Urinary bladder (tissue), 4 donors: ENCODE data around the gene TNNT2. TPM values are rescaled to one million over a fixed set of nuclear protein-coding genes. Genes with fewer than 3 reads are reported as not detected.

ENCODE experiments used
- DNase-seq: peaks from one replicate; pipeline ENCODE4 v3.0.0-alpha.2; 2015; ENCODE audit errors: extremely low spot score
- H3K27ac ChIP-seq: one replicate; pipeline ENCODE4 v1.5.1; 2013; ENCODE audit warnings: low read depth, mild to moderate bottlenecking, moderate library complexity
- H3K36me3 ChIP-seq: one replicate; pipeline ENCODE4 v1.6.1; 2013; ENCODE audit warnings: mild to moderate bottlenecking, moderate library complexity; ENCODE audit not compliant: insufficient read depth
- H3K4me1 ChIP-seq: one replicate; pipeline ENCODE4 v1.6.1; 2013; ENCODE audit warnings: mild to moderate bottlenecking, moderate library complexity; ENCODE audit not compliant: insufficient read depth
- H3K4me3 ChIP-seq: one replicate; pipeline ENCODE4 v1.5.1; 2013; ENCODE audit warnings: low read depth, low read length
- WGBS: extraction: QIAGEN DNeasy Blood & Tissue Kit; methylation state at CpG from one replicate; pipeline ENCODE4 v1.1.7; 2013; 5-methylcytosine and 5-hydroxymethylcytosine counted together
- polyA plus RNA-seq: library from polyadenylated mRNA; stranded (reverse); fragments of 200-250 nt; gene quantifications from one replicate; pipeline ENCODE4 v1.2.3, GENCODE V29; 2013
- total RNA-seq: library from RNA; depleted of rRNA; stranded (reverse); fragments of >200 nt; gene quantifications from one replicate; pipeline ENCODE4 v1.2.3, GENCODE V29; 2014
- donor health status: healthy with polysubstance abuse.
- donor health status: healthy.

The TNNT2 gene
- total and polyA plus RNA-seq, 2 donors = 15.2 to 94.9 TPM

DNA sequence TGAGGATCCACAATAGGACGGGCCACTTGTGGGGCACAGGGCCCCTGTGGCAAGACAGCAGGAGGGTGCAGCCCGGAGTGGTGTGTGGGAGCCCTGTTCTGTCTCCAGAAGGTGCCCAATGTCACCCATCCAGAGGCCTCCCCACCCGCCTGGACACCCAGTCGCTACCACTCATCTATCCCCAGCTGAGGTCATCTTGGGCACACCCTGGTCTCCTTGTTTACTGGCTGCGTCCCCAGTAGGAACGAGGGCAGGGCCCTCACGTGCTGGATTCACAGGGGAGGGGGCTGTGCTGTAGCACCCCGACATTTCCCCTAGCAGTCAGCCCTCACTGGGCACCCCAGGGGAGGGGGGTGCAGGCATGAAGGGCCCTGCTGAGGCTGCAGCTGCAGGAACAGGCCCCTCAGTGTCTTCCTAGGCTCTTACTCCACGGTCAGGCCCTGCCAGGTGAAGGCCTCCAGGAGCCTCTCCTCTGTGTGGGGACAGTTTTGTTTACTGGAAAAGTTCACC lies 2.3 kb upstream of the TNNT2 start:
- Histone ChIP-seq H3K36me3 (no peaks in the 10 kb centered on the region), H3K27ac (no peak overlapping the region), H3K4me3 (no peak overlapping the region), H3K4me1 (no peaks in the 10 kb centered on the region)
- WGBS = 83% methylated on average over 9 of the region's 9 CpGs
- DNase-seq = no peak

DNA sequence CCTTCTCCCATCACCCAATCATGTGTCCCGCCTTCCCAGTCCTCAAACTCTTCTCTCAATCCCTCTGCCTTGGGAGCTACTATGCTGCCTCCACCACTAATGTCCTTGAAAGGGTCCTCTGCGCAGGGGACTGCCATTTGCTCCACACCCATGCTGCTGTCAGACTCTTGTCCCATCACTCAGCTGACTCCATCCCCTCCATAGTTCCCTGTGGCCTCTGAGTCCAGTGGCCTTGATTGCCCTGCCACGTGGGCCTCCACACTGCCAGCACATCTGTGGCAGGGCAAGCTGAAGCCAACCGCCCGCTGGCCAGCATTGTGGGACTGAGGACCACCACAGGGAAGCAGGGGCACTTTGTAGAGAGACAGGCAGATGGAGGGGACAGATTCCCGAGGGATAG lies 1.3 kb upstream of the TNNT2 start:
- no peaks in the 10 kb centered on the region for H3K4me1 ChIP-seq
- DNase-seq = no peak

DNA sequence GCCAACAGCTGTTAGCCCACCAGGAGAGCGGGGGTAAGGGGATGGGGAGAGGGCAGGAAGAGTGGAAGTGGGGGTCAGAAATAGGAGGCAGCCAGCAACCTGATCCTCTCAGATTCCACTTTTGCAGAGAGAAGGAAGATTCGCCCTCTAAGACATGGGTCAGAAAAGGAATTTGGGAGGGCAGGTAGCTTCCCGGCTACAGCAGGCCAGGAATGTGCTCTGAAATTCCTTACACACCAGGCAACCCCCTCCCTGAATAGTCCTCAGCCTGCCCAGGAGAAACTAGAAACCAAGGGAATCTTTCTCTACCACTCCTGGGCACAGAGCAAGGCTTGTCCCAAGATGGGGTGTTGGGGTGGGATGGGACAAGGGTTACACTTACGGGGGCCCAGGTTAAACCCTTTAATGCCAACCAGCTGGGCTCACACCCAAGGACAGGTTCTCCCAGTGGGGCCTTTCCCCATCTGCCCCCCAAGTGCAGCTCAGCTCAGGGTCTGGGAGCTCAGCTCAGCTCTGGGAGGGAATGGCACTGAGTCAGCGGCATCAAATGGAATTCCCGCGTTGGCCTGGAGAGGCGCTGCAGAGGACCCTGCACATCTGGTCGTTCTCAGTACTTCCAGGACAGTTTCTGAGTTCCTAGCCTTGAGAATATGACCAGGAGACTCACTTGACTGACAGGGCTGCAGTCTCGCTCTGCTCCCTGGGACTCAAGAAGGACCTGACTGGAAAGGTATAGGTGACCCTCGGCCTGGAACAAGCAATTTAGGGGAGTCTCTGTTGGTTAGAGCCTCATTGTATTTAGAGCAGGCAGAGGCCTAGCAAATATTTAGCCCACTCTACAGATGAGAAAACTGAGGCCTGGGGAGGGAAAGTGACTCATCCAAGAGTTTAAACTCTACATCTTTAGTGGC lies 761 bp downstream of the TNNT2 start:
- H3K4me3 ChIP-seq = no peak overlapping the region
- H3K36me3 ChIP-seq = no peaks in the 10 kb centered on the region
- no peak for DNase-seq
- no peaks in the 10 kb centered on the region for H3K4me1 ChIP-seq
- no peak overlapping the region for H3K27ac ChIP-seq
- 34% methylated on average over 11 of the region's 11 CpGs for WGBS

More for the DNA sequence above, 1.3 kb upstream of the TNNT2 start:
- WGBS = 94% methylated on average over 6 of the region's 6 CpGs
- Histone ChIP-seq H3K27ac (no peak overlapping the region), H3K4me3 (no peak overlapping the region), H3K36me3 (no peaks in the 10 kb centered on the region)

DNA sequence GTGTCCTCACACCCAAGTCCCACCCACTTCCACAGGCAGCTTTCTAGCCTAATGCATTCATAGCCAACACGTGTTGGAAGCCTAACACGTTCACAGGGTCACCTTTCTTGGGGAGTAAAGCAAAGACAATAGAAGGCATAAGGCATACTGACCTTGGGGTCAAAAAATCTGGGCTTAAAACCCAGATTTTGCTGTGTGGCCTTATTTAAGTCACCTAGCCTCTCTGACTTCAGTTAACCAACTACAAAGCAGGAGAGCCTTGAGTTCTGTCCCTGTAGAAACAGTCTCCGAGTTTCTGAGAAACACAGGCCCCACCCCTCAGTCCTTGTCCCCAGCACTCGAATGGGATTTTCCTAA lies 1.4 kb downstream of the TNNT2 start:
- Histone ChIP-seq H3K4me3 (no peak overlapping the region), H3K27ac (no peak overlapping the region), H3K4me1 (no peaks in the 10 kb centered on the region), H3K36me3 (no peaks in the 10 kb centered on the region)
- WGBS = 39% methylated on average over 4 of the region's 4 CpGs
- no peak for DNase-seq

DNA sequence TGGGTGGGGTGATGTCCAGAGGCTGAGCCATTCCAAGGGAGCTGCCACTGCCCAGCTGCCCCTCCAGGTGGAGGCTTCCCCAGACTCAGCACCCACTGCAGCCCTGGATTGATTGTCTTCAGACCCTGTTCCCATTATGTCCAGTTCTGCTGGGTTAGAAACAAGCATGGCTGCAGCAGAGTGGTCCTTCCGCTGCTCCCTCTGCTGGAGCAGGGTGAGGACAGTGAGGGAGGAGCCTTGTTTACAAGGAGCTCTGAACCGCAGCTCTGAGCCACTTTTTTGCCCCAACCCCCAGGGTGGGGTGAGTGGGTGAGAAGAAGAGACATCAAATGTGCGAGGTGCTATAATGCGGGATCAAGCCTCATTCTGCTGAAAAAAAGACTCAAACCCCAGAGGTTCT lies 2.3 kb downstream of the TNNT2 start:
- no peak for DNase-seq
- no peak overlapping the region for H3K4me3 ChIP-seq
- no peak overlapping the region for H3K27ac ChIP-seq
- no peaks in the 10 kb centered on the region for H3K36me3 ChIP-seq
- no peaks in the 10 kb centered on the region for H3K4me1 ChIP-seq
- 56% methylated on average over 4 of the region's 4 CpGs for WGBS

DNA sequence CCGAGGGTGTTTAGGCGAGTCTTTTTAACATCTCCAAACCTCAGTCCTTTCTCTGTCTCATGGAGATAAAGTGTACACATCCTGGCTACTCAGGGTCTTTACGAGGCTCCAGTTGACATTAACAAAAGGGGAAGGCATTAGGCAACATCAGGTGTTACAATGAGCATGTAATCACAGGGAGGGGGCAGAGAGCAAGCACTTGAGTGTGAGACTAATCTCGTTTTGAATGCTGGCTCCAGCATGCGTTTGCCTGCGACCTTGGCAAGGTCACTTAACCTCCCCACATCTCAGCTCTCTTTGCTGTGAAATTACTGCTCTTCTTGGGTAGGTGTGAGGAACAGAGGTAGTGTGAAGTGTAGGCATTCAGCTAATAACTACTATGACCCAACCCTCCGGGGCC lies 3.1 kb downstream of the TNNT2 start:
- Histone ChIP-seq H3K36me3 (no peaks in the 10 kb centered on the region), H3K4me3 (no peak overlapping the region), H3K27ac (no peak overlapping the region), H3K4me1 (no peaks in the 10 kb centered on the region)
- no peak for DNase-seq
- WGBS = 25% methylated on average over 7 of the region's 7 CpGs

DNA sequence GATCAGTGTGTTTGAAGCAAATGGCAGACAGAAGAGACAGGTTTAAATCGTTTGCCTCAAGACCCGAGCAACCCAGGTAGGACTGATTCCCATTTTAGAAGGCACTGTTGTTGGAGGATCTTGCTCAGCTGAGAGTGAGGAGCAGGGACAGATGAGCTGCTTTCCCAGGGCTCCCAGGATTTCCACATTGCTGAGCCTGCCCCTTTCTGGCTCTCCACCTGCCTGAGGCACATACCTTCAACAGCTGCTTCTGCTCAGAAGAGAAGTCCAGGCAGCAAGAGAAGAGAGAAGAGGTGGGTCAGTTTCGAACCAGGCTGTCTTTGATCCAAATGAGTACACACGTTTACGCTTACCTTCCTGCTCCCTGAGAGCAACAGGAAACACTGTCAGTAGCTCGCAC lies 5.7 kb downstream of the TNNT2 start:
- 60% methylated on average over 6 of the region's 6 CpGs for WGBS
- no peak overlapping the region for H3K4me3 ChIP-seq
- H3K36me3 ChIP-seq = no peaks in the 10 kb centered on the region
- no peaks in the 10 kb centered on the region for H3K4me1 ChIP-seq
- no peak overlapping the region for H3K27ac ChIP-seq
- DNase-seq = no peak

DNA sequence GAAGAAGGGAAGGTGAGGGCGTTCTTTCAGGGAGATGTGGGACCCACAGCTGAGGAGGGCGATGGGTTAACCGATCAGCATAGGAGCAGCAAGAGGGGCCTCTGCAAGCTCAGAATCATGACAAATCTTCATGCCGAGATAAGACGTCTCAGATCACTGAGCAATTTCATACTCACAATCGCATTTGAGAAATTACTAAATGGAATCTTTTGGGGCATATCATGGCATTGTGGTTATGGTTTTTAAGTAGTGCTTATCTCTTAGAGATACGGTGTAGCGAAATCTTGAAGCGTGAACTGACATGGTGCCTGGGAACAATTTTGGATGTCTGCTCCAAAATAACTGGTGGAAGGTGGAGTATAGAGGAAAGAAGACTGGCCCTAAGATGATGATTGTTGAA lies 6.2 kb downstream of the TNNT2 start:
- Histone ChIP-seq H3K4me1 (no peaks in the 10 kb centered on the region), H3K27ac (no peak overlapping the region), H3K4me3 (no peak overlapping the region), H3K36me3 (no peaks in the 10 kb centered on the region)
- 66% methylated on average over 9 of the region's 9 CpGs for WGBS
- no peak for DNase-seq

DNA sequence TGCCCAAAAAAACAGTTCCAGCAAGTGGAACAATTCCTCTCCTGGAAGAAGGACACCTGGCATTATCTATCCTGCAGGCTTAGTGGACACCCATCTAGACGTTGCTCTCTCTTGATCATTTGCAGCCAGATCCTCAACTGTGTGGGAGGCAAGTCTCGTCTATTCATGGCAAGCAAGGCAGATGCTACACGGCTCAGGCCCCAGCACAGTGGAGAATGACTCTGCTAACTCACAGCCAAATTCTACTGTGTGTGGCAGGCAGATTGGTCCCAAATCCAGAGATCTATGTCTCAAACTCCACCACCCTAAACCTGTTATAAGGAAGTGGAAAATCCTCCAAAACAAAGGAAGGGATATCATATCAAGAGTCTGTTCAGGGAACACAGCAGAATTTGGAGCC lies 7.0 kb downstream of the TNNT2 start:
- no peaks in the 10 kb centered on the region for H3K36me3 ChIP-seq
- no peaks in the 10 kb centered on the region for H3K4me1 ChIP-seq
- WGBS = 55% methylated on average over 3 of the region's 3 CpGs
- H3K27ac ChIP-seq = no peak overlapping the region
- no peak for DNase-seq
- no peak overlapping the region for H3K4me3 ChIP-seq

DNA sequence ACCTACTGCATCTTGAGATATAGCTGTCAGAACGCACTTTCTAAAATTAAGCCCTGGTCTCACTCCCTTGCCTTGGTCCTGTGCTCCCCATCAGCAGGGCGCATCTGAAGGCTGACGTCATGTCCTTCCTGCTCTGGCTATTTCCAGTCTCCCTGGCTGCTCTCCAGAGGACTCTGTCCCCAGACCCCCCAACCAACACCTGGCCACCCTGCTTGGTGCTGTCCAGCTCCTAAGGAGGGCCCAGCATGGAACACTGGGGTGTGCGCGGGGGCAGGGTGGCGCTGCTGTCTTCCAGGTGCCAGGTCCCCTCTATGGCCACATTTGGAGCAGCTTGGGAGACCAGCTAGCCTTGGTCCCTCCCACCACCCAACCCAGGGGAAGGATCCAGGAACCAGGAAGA lies 8.3 kb downstream of the TNNT2 start:
- 75% methylated on average over 6 of the region's 6 CpGs for WGBS
- no peaks in the 10 kb centered on the region for H3K36me3 ChIP-seq

DNA sequence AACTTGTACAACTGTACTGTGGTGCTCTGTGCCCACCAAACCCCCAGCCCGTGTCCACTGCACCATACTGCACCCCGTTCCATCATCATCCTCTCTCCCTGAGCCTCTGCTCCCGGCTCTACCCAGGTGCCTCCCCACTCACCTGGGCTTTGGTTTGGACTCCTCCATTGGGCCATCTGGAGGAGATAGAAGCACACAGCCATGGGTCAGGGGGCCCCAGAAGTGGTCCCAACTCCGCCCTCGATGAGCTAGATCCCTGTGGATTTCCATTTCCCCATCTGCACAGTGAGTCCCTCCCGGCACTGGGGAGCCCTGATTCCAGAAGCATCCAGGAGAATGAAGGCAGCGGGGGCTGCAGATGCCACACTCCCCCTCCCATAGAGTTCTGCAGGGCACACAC lies 10.8 kb downstream of the TNNT2 start:
- Histone ChIP-seq H3K4me3 (no peak overlapping the region), H3K36me3 (no peaks in the 10 kb centered on the region), H3K27ac (no peak overlapping the region), H3K4me1 (no peaks in the 10 kb centered on the region)
- 81% methylated on average over 7 of the region's 7 CpGs for WGBS
- DNase-seq = no peak

More for the DNA sequence above, 8.3 kb downstream of the TNNT2 start:
- no peak for DNase-seq
- H3K27ac ChIP-seq = no peak overlapping the region
- no peaks in the 10 kb centered on the region for H3K4me1 ChIP-seq
- no peak overlapping the region for H3K4me3 ChIP-seq

DNA sequence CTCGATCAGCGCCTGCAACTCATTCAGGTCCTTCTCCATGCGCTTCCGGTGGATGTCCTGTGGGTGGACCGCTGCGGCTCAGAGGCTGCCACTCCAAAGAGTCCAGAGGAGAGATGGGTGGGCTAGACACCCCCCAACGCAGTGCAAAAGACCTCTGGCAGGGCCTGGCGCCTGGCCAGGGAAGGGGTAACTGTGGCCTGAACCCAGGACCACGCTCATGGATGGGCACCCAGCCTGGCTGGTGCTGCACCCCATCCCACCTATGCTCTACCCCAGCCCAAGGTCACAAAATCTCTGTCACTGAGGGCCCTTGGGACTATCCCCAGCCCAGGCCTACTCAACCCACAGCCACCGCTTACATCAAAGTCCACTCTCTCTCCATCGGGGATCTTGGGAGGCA lies 12.2 kb downstream of the TNNT2 start:
- no peaks in the 10 kb centered on the region for H3K36me3 ChIP-seq
- 86% methylated on average over 11 of the region's 11 CpGs for WGBS
- H3K4me1 ChIP-seq = no peaks in the 10 kb centered on the region
- no peak for DNase-seq
- no peak overlapping the region for H3K27ac ChIP-seq
- no peak overlapping the region for H3K4me3 ChIP-seq

DNA sequence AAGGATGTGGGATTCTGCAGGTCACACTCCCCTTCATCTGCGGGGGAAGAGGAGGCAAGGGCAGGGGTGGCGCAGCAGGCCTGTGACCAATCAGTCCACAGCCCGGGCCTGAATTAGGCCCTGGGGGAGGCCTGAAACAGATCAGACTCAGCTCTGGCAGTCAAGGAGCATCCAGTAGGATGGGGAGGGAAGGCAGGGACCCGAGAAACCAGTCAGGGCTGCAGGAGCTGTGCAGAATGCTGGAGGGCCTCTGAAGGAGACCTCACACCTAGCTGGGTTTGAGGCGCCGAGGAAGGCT lies 12.7 kb downstream of the TNNT2 start:
- Histone ChIP-seq H3K36me3 (no peaks in the 10 kb centered on the region), H3K4me1 (no peaks in the 10 kb centered on the region), H3K27ac (no peak overlapping the region), H3K4me3 (no peak overlapping the region)
- 85% methylated on average over 6 of the region's 6 CpGs for WGBS
- DNase-seq = no peak

DNA sequence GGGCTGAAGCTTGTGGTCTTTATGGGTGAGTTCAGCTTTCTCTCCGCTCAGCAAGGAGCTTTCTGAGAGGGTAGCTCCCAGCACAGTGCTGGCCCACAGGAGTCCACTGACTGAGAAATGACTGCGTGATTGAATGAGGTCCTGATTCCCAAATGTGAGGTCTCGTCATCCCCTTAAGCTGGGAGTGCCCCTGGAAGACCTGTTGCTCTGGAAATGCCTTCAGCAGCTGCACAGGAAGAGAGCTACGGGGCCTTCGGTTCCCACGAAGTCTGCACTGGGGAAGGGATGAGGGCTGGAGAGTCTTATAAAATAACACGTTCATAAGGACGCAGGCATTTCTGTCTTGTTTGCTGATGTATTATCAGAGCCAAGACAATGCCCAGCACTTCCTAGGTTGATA lies 14.0 kb downstream of the TNNT2 start:
- Histone ChIP-seq H3K27ac (no peak overlapping the region), H3K4me3 (no peak overlapping the region), H3K4me1 (no peaks in the 10 kb centered on the region), H3K36me3 (no peaks in the 10 kb centered on the region)
- WGBS = 67% methylated on average over 8 of the region's 8 CpGs
- DNase-seq = no peak
